Thyroid gland (tissue), 4 donors: ENCODE data around the gene NMRK2. TPM values are rescaled to one million over a fixed set of nuclear protein-coding genes. Genes with fewer than 3 reads are reported as not detected.
"Not testable (repeated sequence)": the region's sequence is repeated elsewhere in the genome, so short reads cannot be mapped to it uniquely, and the experiment has no call there.

Experiments used
- DNase-seq, 2 donors: peaks; one replicate each; pipeline ENCODE4 v3.0.0-alpha.2; 2019
- H3K27ac ChIP-seq, 3 donors: fragments of 200-600 bp; sonication (generic); 1 replicate in 2 of 3; 2 replicates in 1 of 3; pipeline ENCODE4 v1.5.1; 2016 to 2019; ENCODE audit warnings: mild to moderate bottlenecking in 1 of 3, moderate library complexity in 1 of 3
- H3K27me3 ChIP-seq: fragments of 200-600 bp; sonication (generic); one replicate; pipeline ENCODE4 v1.5.1; 2019
- H3K36me3 ChIP-seq, 2 donors: fragments of 200-600 bp; sonication (generic); one replicate each; pipeline ENCODE4 v1.5.1; 2016 to 2019
- H3K4me1 ChIP-seq, 2 donors: fragments of 200-600 bp; sonication (generic); one replicate each; pipeline ENCODE4 v1.5.1; 2017 to 2019
- H3K4me3 ChIP-seq, 3 donors: fragments of 200-600 bp; sonication (generic); replicated peaks in 1 of 3; 1 replicate in 2 of 3; 2 replicates in 1 of 3; pipeline ENCODE4 v1.5.1; 2016; ENCODE audit warnings: mild to moderate bottlenecking in 1 of 3
- H3K9me3 ChIP-seq: fragments of 200-600 bp; sonication (generic); one replicate; pipeline ENCODE4 v1.5.1; 2017
- CTCF ChIP-seq, 6 experiments: fragments of 200-600 bp in 3 of 6; fragments of 450-650 bp in 3 of 6; sonication (generic) in 3 of 6; IDR thresholded peaks; one replicate each; pipeline ENCODE4 v1.5.1; 2016 to 2019; ENCODE audit warnings: antibody characterized with exemption in 6 of 6, mild to moderate bottlenecking in 2 of 6, inconsistent platforms in 1 of 6, moderate library complexity in 1 of 6
- POLR2A ChIP-seq, 2 donors: fragments of 450-650 bp; IDR thresholded peaks; one replicate each; pipeline ENCODE4 v1.6.1; 2017; ENCODE audit warnings: antibody characterized with exemption in 2 of 2, mild to moderate bottlenecking in 2 of 2, moderate library complexity in 1 of 2
- WGBS, 2 donors: methylation state at CpG; one replicate each; pipeline ENCODE4 v1.1.5; 2017; 5-methylcytosine and 5-hydroxymethylcytosine counted together
- intact Hi-C: fragments of 100-400 bp; cut with DNase I; formaldehyde crosslinking; loops from one replicate; pipeline ENCODE4 v1.15.1; 2023
- total RNA-seq, 4 donors: library from RNA; depleted of rRNA; stranded (reverse); fragments of >200 nt; gene quantifications; one replicate each; pipeline ENCODE4 v1.2.3, GENCODE V29; 2016

NMRK2 gene
- total RNA-seq, 4 donors from 2014 or later = not detected

- H3K36me3 ChIP-seq = no peaks in the 10 kb centered on the region
- no peaks in the 10 kb centered on the region for H3K4me1 ChIP-seq
- no peak for DNase-seq
- H3K9me3 ChIP-seq = no peaks in the 10 kb centered on the region
- 26 to 58% methylated on average over 6 to 7 of the region's 20 CpGs for WGBS, 2 donors
- no peak overlapping the region for H3K4me3 ChIP-seq
- TF ChIP-seq CTCF (IDR thresholded peaks at IDR 0.05) (no peak), POLR2A (IDR thresholded peaks at IDR 0.05) (no peak)
- H3K27me3 ChIP-seq = no peaks in the 10 kb centered on the region
- intact Hi-C loops = no loop called here
- H3K27ac ChIP-seq = no peak overlapping the region
These were observed 17.4 kb downstream of the NMRK2 start for GRCh38 chr19:3949997-3950859.

GRCh38 chr19:3950871-3951861 lies 18.3 kb downstream of the NMRK2 start:
- no peak overlapping the region for H3K27ac ChIP-seq
- no peaks in the 10 kb centered on the region for H3K9me3 ChIP-seq
- no peak overlapping the region for H3K4me3 ChIP-seq
- H3K27me3 ChIP-seq = no peaks in the 10 kb centered on the region
- DNase-seq = no peak
- TF ChIP-seq POLR2A (IDR thresholded peaks at IDR 0.05) (no peak), CTCF (IDR thresholded peaks at IDR 0.05) (no peak)
- no peaks in the 10 kb centered on the region for H3K36me3 ChIP-seq
- intact Hi-C loops = no loop called here
- H3K4me1 ChIP-seq = no peaks in the 10 kb centered on the region
- WGBS, 2 donors = 52 to 54% methylated on average over 18 to 19 of the region's 41 CpGs

GRCh38 chr19:3952755-3953276 lies 19.9 kb downstream of the NMRK2 start:
- H3K9me3 ChIP-seq, H3K27me3 ChIP-seq, intact Hi-C loops, DNase-seq, H3K4me3 ChIP-seq, H3K27ac ChIP-seq, H3K36me3 ChIP-seq, H3K4me1 ChIP-seq: not testable (repeated sequence)
- 80 to 90% methylated on average over 9 of the region's 9 CpGs for WGBS, 2 donors

GRCh38 chr19:3954107-3954506 lies 21.2 kb downstream of the NMRK2 start:
- intact Hi-C loops = no loop called here
- TF ChIP-seq POLR2A (IDR thresholded peaks at IDR 0.05) = no peak
- no peak for TF ChIP-seq CTCF (IDR thresholded peaks at IDR 0.05)
- Histone ChIP-seq H3K9me3 (no peaks in the 10 kb centered on the region), H3K4me3 (no peak overlapping the region), H3K27ac (no peak overlapping the region), H3K4me1 (no peaks in the 10 kb centered on the region), H3K36me3 (peaks cover 9 to 12% of the 10 kb centered on the region in 2 donors), H3K27me3 (no peaks in the 10 kb centered on the region)
- DNase-seq = no peak
- 84 to 87% methylated on average over 7 to 12 of the region's 12 CpGs for WGBS, 2 donors

- 93% methylated on average over 13 of the region's 13 CpGs for WGBS, 2 donors
- H3K9me3 ChIP-seq, H3K4me3 ChIP-seq, H3K4me1 ChIP-seq, H3K27me3 ChIP-seq, intact Hi-C loops, H3K27ac ChIP-seq, DNase-seq: not testable (repeated sequence)
- peaks cover 20 to 24% of the 10 kb centered on the region in 2 donors for H3K36me3 ChIP-seq
These were observed 22.4 kb downstream of the NMRK2 start for GRCh38 chr19:3955276-3955675.
